NCI-H748 treated with DMSO at 0.1 percent for 48 hours (cell line): ENCODE measurements around the gene PPFIBP2.
"Not testable (repeated sequence)": the region's sequence is repeated elsewhere in the genome, so short reads cannot be mapped to it uniquely, and the experiment has no call there.

Source experiments
- DNase-seq: peaks from one replicate; lab custom pipeline; 2025; lab: John Stamatoyannopoulos, UW

PPFIBP2 gene

GRCh38 chr11:7636350-7636749 lies 122.6 kb downstream of the PPFIBP2 start:
- DNase-seq = no peak

GRCh38 chr11:7637447-7638157 lies 123.8 kb downstream of the PPFIBP2 start:
- no peak for DNase-seq

- no peak for DNase-seq
These were observed 125.2 kb downstream of the PPFIBP2 start for GRCh38 chr11:7638710-7639642.

GRCh38 chr11:7639643-7640025 lies 125.8 kb downstream of the PPFIBP2 start:
- DNase-seq = no peak

GRCh38 chr11:7640816-7641215 lies 127.0 kb downstream of the PPFIBP2 start:
- DNase-seq = no peak

GRCh38 chr11:7642747-7643146 lies 128.9 kb downstream of the PPFIBP2 start:
- no peak for DNase-seq

GRCh38 chr11:7643314-7643713 lies 129.5 kb downstream of the PPFIBP2 start:
- no peak for DNase-seq

- no peak for DNase-seq
These were observed 131.4 kb downstream of the PPFIBP2 start for GRCh38 chr11:7645206-7645605.

GRCh38 chr11:7646866-7647265 lies 133.1 kb downstream of the PPFIBP2 start:
- no peak for DNase-seq

GRCh38 chr11:7648264-7648663 lies 134.5 kb downstream of the PPFIBP2 start:
- no peak for DNase-seq

GRCh38 chr11:7651140-7651551 lies 137.3 kb downstream of the PPFIBP2 start:
- DNase-seq = no peak

GRCh38 chr11:7651700-7652099 lies 137.9 kb downstream of the PPFIBP2 start:
- DNase-seq = no peak

GRCh38 chr11:7654195-7654705 lies 140.5 kb downstream of the PPFIBP2 start:
- DNase-seq = no peak

- no peak for DNase-seq
These were observed 141.7 kb downstream of the PPFIBP2 start for GRCh38 chr11:7655253-7656217.

- no peak for DNase-seq
These were observed 142.9 kb downstream of the PPFIBP2 start for GRCh38 chr11:7656704-7657103.

GRCh38 chr11:7657306-7658025 lies 143.7 kb downstream of the PPFIBP2 start:
- DNase-seq = peak; percentile 1

GRCh38 chr11:7663531-7663930 lies 149.7 kb downstream of the PPFIBP2 start:
- not testable (repeated sequence) for DNase-seq

GRCh38 chr11:7664867-7665266 lies 151.1 kb downstream of the PPFIBP2 start:
- DNase-seq = no peak

- peak; percentile 47 for DNase-seq
These were observed 151.9 kb downstream of the PPFIBP2 start for GRCh38 chr11:7665473-7666291.

GRCh38 chr11:7666292-7666866 lies 152.6 kb downstream of the PPFIBP2 start:
- DNase-seq = no peak
